NT2/D1 (cell line): ENCODE data around the gene RASSF1.

Source experiments
- SUZ12 ChIP-seq: IDR thresholded peaks from 2 replicates; pipeline ENCODE4 v1.6.1; 2011; ENCODE audit not compliant: insufficient read length, insufficient read depth; ENCODE audit errors: extremely low read depth
- YY1 ChIP-seq: IDR thresholded peaks from 2 replicates; pipeline ENCODE4 v1.6.1; 2011; ENCODE audit not compliant: insufficient read length, insufficient read depth
- ZNF274 ChIP-seq: IDR thresholded peaks from 2 replicates; pipeline ENCODE4 v1.6.1; 2011; ENCODE audit warnings: mild to moderate bottlenecking, low read depth, low read length

- no peak for TF ChIP-seq ZNF274
- no peak for TF ChIP-seq YY1
- no peak for TF ChIP-seq SUZ12
Observed at GRCh38 chr3:50358355-50358910, 17.8 kb upstream of the RASSF1 start.
